H1 (cell line): ENCODE measurements around the gene CD48. TPM values are rescaled to one million over a fixed set of nuclear protein-coding genes. Genes with fewer than 3 reads are reported as not detected.

Experiments used
- CTCF ChIA-PET: fragments of 300-600 bp; sonication (Branson Sonifier 250); formaldehyde crosslinking; loops from one replicate; lab custom pipeline; 2021; ENCODE audit not compliant: partially characterized antibody; lab: Charles Lee
- POLR2A ChIA-PET: fragments of 300-600 bp; sonication (Branson Sonifier 250); formaldehyde crosslinking; loops from one replicate; lab custom pipeline; 2021; ENCODE audit warnings: inconsistent platforms; ENCODE audit not compliant: partially characterized antibody; lab: Charles Lee
- DNase-seq, 2 experiments: peaks; one replicate each; pipeline versions ENCODE4 v3.0.0 to v3.0.0-alpha.2; 2010 to 2022; ENCODE audit warnings: low spot score in 2 of 2, low read depth in 1 of 2, mixed read lengths in 1 of 2
- FAIRE-seq: peaks from 2 replicates; lab custom pipeline; 2011; peaks lifted over from hg19 to GRCh38; lab: Jason Lieb, UNC
- H2AFZ ChIP-seq: 2 replicates; pipeline ENCODE4 v1.8.1; 2012; ENCODE audit warnings: low read length, inconsistent platforms
- H2AK5ac ChIP-seq: 2 replicates; pipeline ENCODE4 v1.6.1; 2013; ENCODE audit warnings: low read depth, low read length
- H2BK120ac ChIP-seq: replicated peaks from 2 replicates; pipeline ENCODE3; 2013; ENCODE audit warnings: low read depth, low read length, inconsistent platforms
- H2BK12ac ChIP-seq: 2 replicates; pipeline ENCODE4 v1.6.1; 2013; ENCODE audit warnings: low read depth, low read length
- H2BK15ac ChIP-seq: 2 replicates; pipeline ENCODE4 v1.6.1; 2013; ENCODE audit warnings: low read length
- H2BK20ac ChIP-seq: 2 replicates; pipeline ENCODE4 v1.6.1; 2013; ENCODE audit warnings: low read length
- H2BK5ac ChIP-seq: 2 replicates; pipeline ENCODE4 v1.6.1; 2013; ENCODE audit warnings: low read depth, low read length
- H3K14ac ChIP-seq: 2 replicates; pipeline ENCODE4 v1.6.1; 2013; ENCODE audit warnings: inconsistent platforms; ENCODE audit not compliant: insufficient read length
- H3K18ac ChIP-seq: 2 replicates; pipeline ENCODE4 v1.6.1; 2013; ENCODE audit warnings: low read length; ENCODE audit errors: extremely low read depth
- H3K23ac ChIP-seq: 2 replicates; pipeline ENCODE4 v1.6.1; 2013; ENCODE audit warnings: inconsistent platforms; ENCODE audit not compliant: insufficient read length
- H3K23me2 ChIP-seq: 2 replicates; pipeline ENCODE4 v1.6.1; 2013; ENCODE audit warnings: low read depth, low read length
- H3K27ac ChIP-seq: 2 replicates; pipeline ENCODE4 v1.6.1; 2011; ENCODE audit warnings: low read depth, low read length, inconsistent platforms
- H3K27me3 ChIP-seq, 4 experiments: replicated peaks in 1 of 4; 1 replicate in 1 of 4; 2 replicates in 3 of 4; pipeline versions ENCODE4 v1.6.1 to v1.8.1; 2011 to 2013; ENCODE audit warnings: low read length in 3 of 4, mild to moderate bottlenecking in 3 of 4, inconsistent platforms in 2 of 4, mixed read lengths in 2 of 4, moderate library complexity in 1 of 4; ENCODE audit not compliant: control insufficient read depth in 3 of 4, insufficient read depth in 3 of 4; ENCODE audit errors: extremely low read depth in 1 of 4
- H3K36me3 ChIP-seq, 4 experiments: 2 replicates each; pipeline versions ENCODE4 v1.6.1 to v1.8.1; 2011 to 2013; ENCODE audit warnings: mild to moderate bottlenecking in 4 of 4, low read length in 3 of 4, moderate library complexity in 2 of 4, control low read depth in 1 of 4, inconsistent platforms in 1 of 4; ENCODE audit not compliant: insufficient read depth in 4 of 4, control insufficient read depth in 2 of 4
- H3K4ac ChIP-seq: replicated peaks from 2 replicates; pipeline ENCODE3; 2013; ENCODE audit warnings: low read length, low read depth, mixed read lengths, inconsistent platforms; ENCODE audit not compliant: insufficient read length
- H3K4me1 ChIP-seq, 4 experiments: replicated peaks in 1 of 4; 1 replicate in 1 of 4; 2 replicates in 3 of 4; pipeline versions ENCODE4 v1.6.1 to v1.8.1; 2011 to 2013; ENCODE audit warnings: low read length in 3 of 4, inconsistent platforms in 2 of 4, mixed read lengths in 1 of 4; ENCODE audit not compliant: insufficient read depth in 4 of 4, control insufficient read depth in 3 of 4
- H3K4me2 ChIP-seq, 2 experiments: 2 replicates each; pipeline versions ENCODE4 v1.6.1 to v1.8.1; 2011 to 2013; ENCODE audit warnings: low read depth in 2 of 2, low read length in 2 of 2, control low read depth in 1 of 2, inconsistent platforms in 1 of 2, mild to moderate bottlenecking in 1 of 2; ENCODE audit not compliant: insufficient read depth in 1 of 2
- H3K4me3 ChIP-seq, 4 experiments: fragments of 200-600, 300-600 bp in 1 of 4; sonication (generic), shearing (Covaris generic), sonication (Bioruptor Twin) in 1 of 4; 2 replicates each; pipeline versions ENCODE4 v1.5.1 to v1.8.1; 2011 to 2016; ENCODE audit warnings: low read length in 4 of 4, low read depth in 3 of 4, control low read depth in 2 of 4, inconsistent platforms in 2 of 4, mild to moderate bottlenecking in 2 of 4, mixed read lengths in 1 of 4, moderate library complexity in 1 of 4; ENCODE audit not compliant: insufficient read depth in 2 of 4; ENCODE audit errors: extremely low read depth in 1 of 4
- H3K56ac ChIP-seq: replicated peaks from 2 replicates; pipeline ENCODE3; 2013; ENCODE audit warnings: low read depth, mild to moderate bottlenecking, mixed read lengths, low read length, inconsistent platforms; ENCODE audit not compliant: insufficient read length
- H3K79me1 ChIP-seq: 2 replicates; pipeline ENCODE4 v1.6.1; 2013; ENCODE audit warnings: low read depth, low read length, control low read depth
- H3K79me2 ChIP-seq, 2 experiments: 2 replicates each; pipeline versions ENCODE4 v1.6.1 to v1.8.1; 2012 to 2013; ENCODE audit warnings: low read length in 2 of 2, mild to moderate bottlenecking in 2 of 2, inconsistent platforms in 1 of 2; ENCODE audit not compliant: insufficient read depth in 2 of 2, control insufficient read depth in 1 of 2
- H3K9ac ChIP-seq, 4 experiments: replicated peaks in 1 of 4; 1 replicate in 1 of 4; 2 replicates in 3 of 4; pipeline versions ENCODE4 v1.6.1 to v1.8.1; 2011 to 2013; ENCODE audit warnings: low read depth in 3 of 4, low read length in 3 of 4, control low read depth in 2 of 4, mild to moderate bottlenecking in 2 of 4, moderate library complexity in 2 of 4, inconsistent platforms in 1 of 4; ENCODE audit errors: extremely low read depth in 1 of 4
- H3K9me3 ChIP-seq, 2 experiments: 2 replicates each; pipeline versions ENCODE4 v1.6.1 to v1.8.1; 2012 to 2013; ENCODE audit warnings: mild to moderate bottlenecking in 2 of 2, moderate library complexity in 2 of 2, control low read depth in 1 of 2, inconsistent platforms in 1 of 2, low read depth in 1 of 2, low read length in 1 of 2, mixed read lengths in 1 of 2; ENCODE audit not compliant: insufficient read depth in 2 of 2
- H4K20me1 ChIP-seq, 2 experiments: replicated peaks in 1 of 2; 2 replicates each; pipeline versions ENCODE3 to v1.8.1; 2011 to 2013; ENCODE audit warnings: inconsistent platforms in 2 of 2, low read length in 2 of 2, mild to moderate bottlenecking in 1 of 2; ENCODE audit not compliant: insufficient read depth in 2 of 2, control insufficient read depth in 1 of 2
- H4K5ac ChIP-seq: 2 replicates; pipeline ENCODE4 v1.6.1; 2013; ENCODE audit warnings: low read length, low read depth, mixed read lengths, inconsistent platforms; ENCODE audit not compliant: insufficient read length
- H4K8ac ChIP-seq: 2 replicates; pipeline ENCODE4 v1.8.0; 2013; ENCODE audit warnings: mild to moderate bottlenecking, moderate library complexity, low read length, inconsistent platforms; ENCODE audit not compliant: insufficient read depth; ENCODE audit errors: extremely low read depth
- H4K91ac ChIP-seq: replicated peaks from 2 replicates; pipeline ENCODE3; 2013; ENCODE audit warnings: low read length, mixed read lengths, inconsistent platforms; ENCODE audit not compliant: insufficient read length
- NANOG ChIP-seq: IDR thresholded peaks from 2 replicates; pipeline ENCODE4 v1.6.1; 2011; ENCODE audit warnings: low read length, low read depth, mild to moderate bottlenecking, inconsistent platforms; ENCODE audit not compliant: insufficient read depth, poor library complexity, severe bottlenecking
- polyA plus RNA-seq, 7 experiments: library from polyadenylated mRNA; depleted of rRNA in 3 of 7; stranded (reverse) in 5 of 7; unstranded in 2 of 7; fragments of >200 nt in 5 of 7; fragments of 200-250 nt in 2 of 7; gene quantifications; 1 replicate in 5 of 7; 2 replicates in 1 of 7; 4 replicates in 1 of 7; pipeline versions ENCODE4 v1.2.1 to v1.2.3, GENCODE V29; 2011 to 2013; ENCODE audit warnings: missing spikeins in 2 of 7, mixed read lengths in 2 of 7
- total RNA-seq: library from RNA; stranded (reverse); fragmentation: NEBNext Ultra II Directional; extraction: Animal tissue kit (Norgen Biotek cat#: 25700); gene quantifications from 2 replicates; pipeline ENCODE4 v1.2.1, GENCODE V29; 2021

CD48 gene
- total and polyA plus RNA-seq, 2 of the 8 experiments (the other 6 are each of a cell fraction or from before 2014, with no cell fraction given), result 0.08 TPM; not detected in 1

- H2BK20ac ChIP-seq, result no peak overlapping the region
- H3K14ac ChIP-seq, result no peak overlapping the region
- H2AK5ac ChIP-seq, result no peak overlapping the region
- no peak overlapping the region for H3K4me3 ChIP-seq
- 0 out of 2 replicates have a peak overlapping the region, but pooled peaks have one; percentile 32 for H2BK5ac ChIP-seq
- H3K79me1 ChIP-seq, result no peaks in the 10 kb centered on the region
- no peak overlapping the region for H2BK120ac ChIP-seq
- no peak overlapping the region for H2AFZ ChIP-seq
- no peak overlapping the region for H4K5ac ChIP-seq
- no peaks in the 10 kb centered on the region for H3K79me2 ChIP-seq
- no peaks in the 10 kb centered on the region for H3K23me2 ChIP-seq
- no peak overlapping the region for H3K18ac ChIP-seq
- POLR2A ChIA-PET, result interaction anchor here (0.9 kb wide), 1 partner anchor 21 kb away, joined by 3 read pairs; no protein-coding TSS in a partner anchor
- CTCF ChIA-PET, result interaction anchor here (0.6 to 6.5 kb wide), 18 partner anchors 8 to 247 kb away, joined by 3 to 63 read pairs (median 4); partner anchors contain the start of genes ITLN2, LY9 and SLAMF7
- H3K4me2 ChIP-seq, result peak overlapping the region in 1 of 2 experiments; percentile 46; a peak in 1 of 4 replicates
- H3K23ac ChIP-seq, result no peak overlapping the region
- peaks cover 0 to 5% (median 0%) of the 10 kb centered on the region in 4 experiments; a peak in 2 of 7 replicates for H3K4me1 ChIP-seq
- no peak overlapping the region for H4K91ac ChIP-seq
- FAIRE-seq, result no peak
- no peaks in the 10 kb centered on the region for H3K27me3 ChIP-seq
- no peak overlapping the region for H3K9ac ChIP-seq
- H3K56ac ChIP-seq, result no peak overlapping the region
- H2BK15ac ChIP-seq, result no peak overlapping the region
- no peaks in the 10 kb centered on the region for H4K20me1 ChIP-seq
- no peak overlapping the region for H4K8ac ChIP-seq
- TF ChIP-seq NANOG, result no peak
- no peak overlapping the region for H3K4ac ChIP-seq
- H3K27ac ChIP-seq, result no peak overlapping the region
- no peaks in the 10 kb centered on the region for H3K9me3 ChIP-seq
- 0 out of 2 replicates have a peak overlapping the region, but pooled peaks have one; percentile 53 for H2BK12ac ChIP-seq
- no peaks in the 10 kb centered on the region for H3K36me3 ChIP-seq
- no peak for DNase-seq
These were observed 36.1 kb upstream of the CD48 start for GRCh38 chr1:160747717-160748116.
